Retinal pigment epithelial cell (primary cell): ENCODE data around the gene BMP8A.

Source experiments
- DNase-seq: peaks from one replicate; pipeline ENCODE4 v3.0.0-alpha.2; 2010; ENCODE audit warnings: low read depth
- H3K4me3 ChIP-seq: 2 replicates; pipeline ENCODE4 v1.5.1; 2011; ENCODE audit warnings: mild to moderate bottlenecking, low read length, control low read depth, moderate library complexity
- TF ChIP-seq, protein P1 (sequence below): conservative IDR thresholded peaks from 2 replicates; pipeline ENCODE4 v1.5.1; 2011; ENCODE audit warnings: low read depth, low read length, control low read depth, inconsistent platforms

Gene BMP8A

DNA sequence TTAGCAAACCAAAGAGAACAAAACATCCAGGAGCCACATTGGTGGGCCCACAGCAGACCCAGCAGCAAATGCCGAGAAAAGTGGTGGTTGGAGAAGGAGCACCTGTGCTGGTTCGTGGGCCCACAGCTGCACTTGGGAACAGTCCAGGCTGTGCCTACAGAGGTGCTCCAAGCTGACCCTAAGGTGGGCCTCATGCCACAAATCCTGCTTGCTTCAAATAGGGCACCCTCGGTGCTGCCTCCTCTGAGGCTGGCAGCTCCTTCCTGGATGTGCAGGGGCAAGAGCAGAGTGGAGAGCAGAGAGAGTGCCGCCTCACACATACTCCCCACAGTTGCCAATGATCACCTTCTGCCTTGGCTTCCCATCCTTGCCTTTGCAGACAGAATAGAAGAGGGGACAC lies 40.1 kb downstream of the BMP8A start:
- TF ChIP-seq, protein P1, sequence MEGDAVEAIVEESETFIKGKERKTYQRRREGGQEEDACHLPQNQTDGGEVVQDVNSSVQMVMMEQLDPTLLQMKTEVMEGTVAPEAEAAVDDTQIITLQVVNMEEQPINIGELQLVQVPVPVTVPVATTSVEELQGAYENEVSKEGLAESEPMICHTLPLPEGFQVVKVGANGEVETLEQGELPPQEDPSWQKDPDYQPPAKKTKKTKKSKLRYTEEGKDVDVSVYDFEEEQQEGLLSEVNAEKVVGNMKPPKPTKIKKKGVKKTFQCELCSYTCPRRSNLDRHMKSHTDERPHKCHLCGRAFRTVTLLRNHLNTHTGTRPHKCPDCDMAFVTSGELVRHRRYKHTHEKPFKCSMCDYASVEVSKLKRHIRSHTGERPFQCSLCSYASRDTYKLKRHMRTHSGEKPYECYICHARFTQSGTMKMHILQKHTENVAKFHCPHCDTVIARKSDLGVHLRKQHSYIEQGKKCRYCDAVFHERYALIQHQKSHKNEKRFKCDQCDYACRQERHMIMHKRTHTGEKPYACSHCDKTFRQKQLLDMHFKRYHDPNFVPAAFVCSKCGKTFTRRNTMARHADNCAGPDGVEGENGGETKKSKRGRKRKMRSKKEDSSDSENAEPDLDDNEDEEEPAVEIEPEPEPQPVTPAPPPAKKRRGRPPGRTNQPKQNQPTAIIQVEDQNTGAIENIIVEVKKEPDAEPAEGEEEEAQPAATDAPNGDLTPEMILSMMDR: no peak
- no peak overlapping the region for H3K4me3 ChIP-seq
- DNase-seq: no peak

DNA sequence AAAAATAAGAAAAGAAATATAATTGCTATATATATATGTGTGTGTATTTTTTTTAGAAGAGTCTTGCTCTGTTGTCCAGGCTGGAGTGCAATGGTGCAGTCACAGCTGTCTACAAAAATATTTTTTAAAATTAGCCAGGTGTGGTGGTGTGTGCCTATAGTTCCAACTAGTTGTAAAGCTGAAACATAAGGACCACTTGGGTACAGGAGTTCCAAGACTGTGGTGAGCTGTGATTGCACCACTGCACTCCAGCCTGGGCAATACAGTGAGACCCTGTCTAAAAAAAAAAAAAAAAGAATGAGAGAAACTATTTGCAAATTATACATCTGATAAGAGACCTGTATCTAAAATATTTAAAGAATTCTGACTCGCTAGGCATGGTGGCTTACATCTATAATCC lies 42.0 kb downstream of the BMP8A start:
- TF ChIP-seq, protein P1: no peak
- no peak for DNase-seq
- H3K4me3 ChIP-seq: no peak overlapping the region

DNA sequence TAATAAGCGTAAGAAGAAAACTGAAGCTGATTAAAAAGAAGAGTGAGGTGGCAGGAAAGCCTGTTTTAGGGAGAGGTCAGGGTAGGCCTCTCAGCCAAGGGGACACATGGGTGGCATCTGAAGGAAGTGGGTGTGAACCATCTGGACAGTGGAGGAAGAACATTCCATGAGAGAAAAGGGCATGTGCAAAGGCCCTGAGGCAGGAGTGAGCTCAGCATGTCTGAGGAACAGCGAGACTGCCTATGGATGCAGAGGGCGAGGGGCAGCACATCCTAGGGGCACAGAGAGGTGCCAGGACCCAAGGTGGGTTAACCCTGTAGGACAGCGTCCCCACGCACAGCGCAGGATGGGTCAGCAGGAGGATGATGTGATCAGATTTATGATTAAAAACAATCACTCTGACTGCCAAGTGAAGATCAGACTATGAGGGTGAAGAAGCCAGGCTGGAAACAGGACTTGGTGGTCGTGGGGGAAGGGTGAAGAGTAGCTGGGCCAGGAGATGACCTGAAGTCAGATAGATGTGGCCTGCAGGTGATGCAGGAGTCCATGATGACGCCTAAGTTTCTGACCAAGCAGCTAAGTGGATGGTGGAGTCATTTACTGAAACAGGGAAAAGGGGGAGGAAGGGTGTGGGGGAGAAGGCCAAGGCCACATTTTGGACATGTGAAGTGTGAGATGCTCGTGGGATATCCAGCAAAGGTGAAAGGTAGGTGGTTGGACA lies 47.3 kb downstream of the BMP8A start:
- H3K4me3 ChIP-seq: no peak overlapping the region
- TF ChIP-seq, protein P1: no peak
- DNase-seq: no peak

DNA sequence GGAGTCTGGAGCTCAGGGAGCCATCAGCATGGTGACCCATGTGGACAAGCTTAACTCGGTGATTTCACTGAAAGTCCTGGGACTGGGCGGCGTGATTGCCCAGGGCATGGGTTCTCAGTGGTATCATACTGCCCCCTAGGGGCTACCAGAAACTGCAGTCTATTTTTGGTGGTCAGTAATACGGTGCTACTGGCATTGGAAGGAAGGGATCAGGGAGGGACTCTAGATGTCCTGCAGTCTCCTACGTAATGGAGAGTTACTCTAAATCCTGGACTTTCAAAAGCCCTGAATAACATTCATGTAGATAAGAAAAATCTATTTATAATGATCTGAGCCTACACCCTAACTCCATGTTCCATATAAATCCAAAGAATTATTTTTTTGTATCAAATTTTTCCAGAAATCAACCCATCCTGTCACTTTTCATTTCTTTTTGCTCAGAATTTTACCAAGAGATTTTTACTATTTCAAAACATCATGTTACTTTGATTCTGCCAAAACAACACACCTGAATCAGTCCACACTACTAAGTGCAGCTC lies 47.9 kb downstream of the BMP8A start:
- no peak overlapping the region for H3K4me3 ChIP-seq
- TF ChIP-seq, protein P1: peak; percentile 93
- DNase-seq: no peak

DNA sequence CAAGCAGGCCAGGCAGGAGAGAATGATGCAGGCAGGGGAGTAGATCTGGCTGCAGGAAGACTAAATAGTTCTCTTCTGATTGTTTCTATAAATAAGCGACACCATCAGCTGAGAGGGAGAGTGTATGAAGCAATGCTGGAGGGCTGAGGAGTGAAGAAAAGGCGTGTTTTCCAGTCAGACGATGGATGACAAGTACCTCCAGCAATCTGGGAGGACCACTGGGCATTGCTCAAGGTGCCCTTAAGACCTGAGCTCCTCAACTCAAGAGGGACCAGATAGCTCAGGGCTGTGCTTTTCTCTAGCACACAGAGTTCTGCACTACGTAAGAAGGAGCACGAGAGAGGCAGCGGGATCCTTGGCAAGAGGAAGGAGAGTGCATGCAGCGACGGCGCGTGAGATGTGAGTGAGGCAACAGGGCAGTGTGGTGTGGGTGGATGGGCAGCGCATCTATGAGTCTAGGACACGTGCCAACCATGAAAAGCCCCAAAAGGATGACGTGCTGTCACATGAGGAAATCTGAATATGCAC lies 49.1 kb downstream of the BMP8A start:
- TF ChIP-seq, protein P1: no peak
- no peak overlapping the region for H3K4me3 ChIP-seq
- DNase-seq: no peak

DNA sequence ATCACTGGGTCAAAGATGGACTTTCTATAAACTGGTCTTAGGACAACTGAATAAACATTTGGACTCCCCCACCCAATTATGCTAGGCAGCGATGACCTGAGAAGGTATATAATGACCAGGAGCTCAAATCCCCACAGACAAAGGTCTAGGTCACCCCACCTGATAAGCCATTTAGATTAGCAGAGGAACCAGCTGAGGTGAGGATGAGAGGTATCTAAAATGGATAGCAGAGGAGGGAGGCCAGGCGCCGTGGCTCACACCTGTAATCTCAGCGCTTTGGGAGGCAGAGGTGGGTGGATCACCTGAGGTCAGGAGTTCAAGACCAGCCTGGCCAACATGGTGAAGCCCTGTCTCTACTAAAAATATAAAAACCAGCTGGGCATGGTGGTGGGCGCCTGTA lies 51.5 kb downstream of the BMP8A start:
- no peak overlapping the region for H3K4me3 ChIP-seq
- TF ChIP-seq, protein P1: no peak
- no peak for DNase-seq

DNA sequence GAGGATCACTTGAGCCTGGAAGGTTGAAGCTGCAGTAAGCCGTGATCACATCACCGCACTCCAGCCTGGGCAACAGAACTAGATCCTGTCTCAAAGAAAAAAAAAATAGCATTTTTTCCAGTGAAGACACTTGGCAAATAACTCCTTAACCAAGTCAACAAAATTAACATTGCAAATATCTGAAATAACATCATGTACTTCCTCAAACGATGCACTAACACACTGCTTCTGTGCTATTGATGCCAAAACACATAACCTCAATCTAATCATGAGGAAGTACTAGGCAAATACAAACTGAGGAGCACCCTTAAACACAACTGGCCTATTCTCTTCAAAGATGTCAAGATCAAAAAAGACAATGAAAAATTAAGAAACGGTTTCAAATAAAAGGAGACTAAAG lies 52.9 kb downstream of the BMP8A start:
- TF ChIP-seq, protein P1: no peak
- no peak for DNase-seq
- H3K4me3 ChIP-seq: no peak overlapping the region
